ENCODE data around the gene PGC. TPM values are rescaled to one million over a fixed set of nuclear protein-coding genes. Genes with fewer than 3 reads are reported as not detected.

PGC gene
- polyA plus RNA-seq, 4 donors: 0.03 to 51.3 (median 13.0) TPM

DNA sequence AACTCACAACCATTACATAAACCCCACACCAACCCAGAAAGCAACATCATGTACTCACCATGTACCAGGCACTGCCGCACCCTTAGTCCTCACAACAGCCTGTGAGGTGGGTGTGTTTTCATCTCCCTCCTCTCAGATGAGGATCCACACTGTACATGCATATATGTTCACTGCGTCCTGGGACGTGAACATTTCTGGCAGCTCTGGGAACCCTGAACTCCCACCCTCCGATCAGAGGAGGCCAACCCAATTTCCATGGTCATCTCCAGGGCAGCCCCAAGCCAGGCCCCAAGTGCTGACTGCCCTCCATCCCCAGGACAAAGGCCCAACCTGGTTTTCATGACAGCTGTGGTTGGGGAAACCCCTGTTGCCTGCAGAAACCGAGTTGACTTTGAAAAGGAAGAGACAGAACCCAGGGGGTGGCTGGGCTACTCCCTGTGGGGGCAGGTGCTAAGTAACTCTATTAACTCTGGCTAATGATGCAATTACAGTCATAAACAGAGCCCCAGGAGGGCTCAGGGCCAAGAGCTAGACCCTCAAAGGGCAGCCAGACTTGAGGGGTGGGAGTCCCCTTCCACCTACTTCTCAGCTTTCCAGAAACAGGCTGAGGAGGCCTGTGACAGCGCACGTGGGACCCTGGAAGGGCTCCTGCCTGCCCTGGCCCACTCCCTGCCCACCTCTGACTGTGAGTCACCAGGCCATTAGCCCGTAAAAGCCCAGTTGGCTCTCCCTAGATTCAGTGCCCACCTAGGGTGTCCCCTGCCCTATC lies 14.4 kb downstream of the PGC start:
- 58 to 61% (median 59%) methylated on average over 8 of the region's 8 CpGs for WGBS, 3 donors
- Histone ChIP-seq H3K36me3 (ENCODE audit: control insufficient read depth in 3 of 3, insufficient read depth in 2 of 3, low read depth in 1 of 3, low read length in 3 of 3) (peaks cover 0 to 46% (median 0%) of the 10 kb centered on the region in 3 donors), H3K4me3 (ENCODE audit: low read depth in 1 of 3, low read length in 3 of 3) (peak overlapping the region in 1 of 3 donors; percentile 70), H3K27me3 (ENCODE audit: control insufficient read depth in 3 of 3, insufficient read depth in 3 of 3, low read length in 3 of 3) (no peaks in the 10 kb centered on the region), H3K27ac (ENCODE audit: low read depth in 1 of 3, low read length in 2 of 3) (peak overlapping the region in 2 of 3 donors; percentile 83 to 99), H3K4me1 (ENCODE audit: control insufficient read depth in 3 of 3, insufficient read depth in 2 of 3, low read depth in 1 of 3, low read length in 2 of 3) (peaks cover 0 to 71% (median 10%) of the 10 kb centered on the region in 3 donors), H3K9me3 (ENCODE audit: control insufficient read depth in 2 of 2, insufficient read depth in 1 of 2, low read depth in 1 of 2, low read length in 1 of 2) (no peaks in the 10 kb centered on the region)
- DNase-seq: peak; percentile 18 to 79
- no peak for FAIRE-seq

DNA sequence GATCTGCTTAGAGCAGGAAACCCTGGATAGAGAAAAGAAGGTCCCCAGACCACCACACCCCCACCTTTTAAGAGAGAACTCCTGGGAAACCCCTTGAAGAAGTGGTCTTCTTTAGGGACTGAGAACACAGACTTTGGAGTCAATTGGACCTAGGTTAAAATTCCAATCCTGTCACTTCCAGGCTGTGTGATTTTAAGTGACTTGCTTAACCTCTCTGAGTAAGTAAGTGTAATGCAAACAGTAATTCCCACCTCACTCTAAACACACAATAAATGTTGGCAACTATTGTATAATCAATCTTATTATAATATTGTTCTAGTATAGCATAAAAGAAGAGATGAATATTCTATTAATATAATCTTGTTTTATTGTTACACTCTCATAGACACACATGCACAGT lies 15.0 kb downstream of the PGC start:
- no peak for FAIRE-seq
- H3K9me3 ChIP-seq (ENCODE audit: control insufficient read depth in 2 of 2, insufficient read depth in 1 of 2, low read depth in 1 of 2, low read length in 1 of 2): no peaks in the 10 kb centered on the region
- H3K4me3 ChIP-seq (ENCODE audit: low read depth in 1 of 3, low read length in 3 of 3): peak overlapping the region in 1 of 3 donors; percentile 70
- peak overlapping the region in 1 of 3 donors; percentile 99 for H3K27ac ChIP-seq (ENCODE audit: low read depth in 1 of 3, low read length in 2 of 3)
- DNase-seq: no peak
- no peaks in the 10 kb centered on the region for H3K27me3 ChIP-seq (ENCODE audit: control insufficient read depth in 3 of 3, insufficient read depth in 3 of 3, low read length in 3 of 3)
- peaks cover 0 to 77% (median 10%) of the 10 kb centered on the region in 3 donors for H3K4me1 ChIP-seq (ENCODE audit: control insufficient read depth in 3 of 3, insufficient read depth in 2 of 3, low read depth in 1 of 3, low read length in 2 of 3)
- H3K36me3 ChIP-seq (ENCODE audit: control insufficient read depth in 3 of 3, insufficient read depth in 2 of 3, low read depth in 1 of 3, low read length in 3 of 3): peaks cover 0 to 53% (median 0%) of the 10 kb centered on the region in 3 donors

DNA sequence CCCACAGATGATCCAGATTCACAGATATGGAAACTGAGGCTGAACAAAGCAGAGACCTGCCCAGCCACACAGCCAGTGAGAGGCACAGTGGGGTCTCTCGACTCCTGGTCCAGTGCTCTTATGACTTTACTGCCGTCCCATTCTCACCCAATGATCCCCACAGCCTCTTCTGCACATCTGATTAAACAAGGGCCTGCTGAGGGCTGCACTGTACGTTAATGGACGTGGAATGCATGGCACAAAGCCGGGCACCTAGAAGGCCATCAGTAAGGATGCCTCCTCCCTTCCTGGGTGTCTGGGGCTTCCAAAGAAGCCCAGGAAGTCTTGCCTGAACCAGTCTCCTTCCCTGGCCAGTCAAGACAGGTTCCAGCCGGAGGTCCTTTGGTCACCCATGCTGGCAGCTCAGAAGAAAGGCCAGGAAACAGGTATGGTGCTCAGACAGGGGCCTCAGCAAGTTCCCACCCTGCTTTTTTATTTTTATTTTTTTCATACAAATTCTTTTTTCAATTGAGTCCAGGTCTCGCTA lies 15.6 kb downstream of the PGC start:
- FAIRE-seq (no peak), DNase-seq (no peak)
- WGBS, 3 donors: 85 to 93% (median 92%) methylated on average over 7 of the region's 7 CpGs
- Histone ChIP-seq H3K27me3 (ENCODE audit: control insufficient read depth in 3 of 3, insufficient read depth in 3 of 3, low read length in 3 of 3) (no peaks in the 10 kb centered on the region), H3K9me3 (ENCODE audit: control insufficient read depth in 2 of 2, insufficient read depth in 1 of 2, low read depth in 1 of 2, low read length in 1 of 2) (no peaks in the 10 kb centered on the region), H3K4me3 (ENCODE audit: low read depth in 1 of 3, low read length in 3 of 3) (peak overlapping the region in 1 of 3 donors; percentile 70), H3K36me3 (ENCODE audit: control insufficient read depth in 3 of 3, insufficient read depth in 2 of 3, low read depth in 1 of 3, low read length in 3 of 3) (peaks cover 0 to 57% (median 0%) of the 10 kb centered on the region in 3 donors), H3K27ac (ENCODE audit: low read depth in 1 of 3, low read length in 2 of 3) (peak overlapping the region in 1 of 3 donors; percentile 99), H3K4me1 (ENCODE audit: control insufficient read depth in 3 of 3, insufficient read depth in 2 of 3, low read depth in 1 of 3, low read length in 2 of 3) (peaks cover 0 to 79% (median 10%) of the 10 kb centered on the region in 3 donors)

DNA sequence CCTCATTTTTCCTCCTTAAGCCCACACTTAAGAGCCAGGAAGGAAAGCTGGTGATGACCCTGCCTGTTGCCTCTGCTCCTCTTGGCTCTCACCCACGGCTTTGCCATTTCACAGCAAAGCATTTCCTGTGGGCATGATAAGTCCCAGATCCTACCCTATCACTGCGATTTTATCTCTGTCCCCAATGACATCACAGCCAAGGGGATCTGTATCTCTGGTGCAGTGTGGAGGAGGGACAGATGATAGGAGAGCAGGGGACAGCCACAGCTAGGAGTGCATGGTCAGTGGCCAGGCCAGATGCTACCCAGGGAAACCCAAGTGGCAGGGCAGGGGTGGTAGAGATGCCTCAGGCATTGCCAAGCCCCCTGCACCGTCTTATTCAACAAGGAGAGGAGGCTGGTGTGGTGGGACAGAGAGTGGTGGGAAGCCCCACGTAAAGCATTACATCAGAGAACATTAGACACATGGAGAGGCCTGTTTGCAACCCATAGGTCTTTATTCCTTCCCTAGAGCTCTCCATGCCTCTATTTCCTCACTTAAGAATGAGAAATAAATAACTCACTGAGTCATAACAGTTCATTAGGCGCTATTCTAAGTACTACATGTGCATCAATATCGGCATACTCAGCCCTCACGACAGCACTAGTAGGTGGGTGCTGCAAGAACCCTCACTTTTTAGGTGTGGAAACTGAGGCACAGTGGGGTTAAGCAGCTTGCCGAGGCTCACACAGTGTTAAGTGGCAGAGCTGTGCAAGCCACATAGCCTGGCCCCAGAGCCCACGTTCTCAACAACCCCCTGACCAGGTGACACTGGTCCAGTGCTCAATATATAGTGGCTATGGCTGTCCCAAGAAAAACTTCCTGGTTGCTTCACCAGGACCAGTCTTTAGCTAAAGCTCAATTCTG lies 16.4 kb downstream of the PGC start:
- Histone ChIP-seq H3K27me3 (ENCODE audit: control insufficient read depth in 3 of 3, insufficient read depth in 3 of 3, low read length in 3 of 3) (no peaks in the 10 kb centered on the region), H3K4me3 (ENCODE audit: low read depth in 1 of 3, low read length in 3 of 3) (peak overlapping the region in 1 of 3 donors; percentile 70), H3K4me1 (ENCODE audit: control insufficient read depth in 3 of 3, insufficient read depth in 2 of 3, low read depth in 1 of 3, low read length in 2 of 3) (peaks cover 0 to 80% (median 6%) of the 10 kb centered on the region in 3 donors), H3K36me3 (ENCODE audit: control insufficient read depth in 3 of 3, insufficient read depth in 2 of 3, low read depth in 1 of 3, low read length in 3 of 3) (peaks cover 0 to 62% (median 0%) of the 10 kb centered on the region in 3 donors), H3K9me3 (ENCODE audit: control insufficient read depth in 2 of 2, insufficient read depth in 1 of 2, low read depth in 1 of 2, low read length in 1 of 2) (no peaks in the 10 kb centered on the region), H3K27ac (ENCODE audit: low read depth in 1 of 3, low read length in 2 of 3) (peak overlapping the region in 1 of 3 donors; percentile 99)
- WGBS, 3 donors: 74 to 79% (median 75%) methylated on average over 9 of the region's 9 CpGs
- FAIRE-seq: no peak
- DNase-seq: no peak

DNA sequence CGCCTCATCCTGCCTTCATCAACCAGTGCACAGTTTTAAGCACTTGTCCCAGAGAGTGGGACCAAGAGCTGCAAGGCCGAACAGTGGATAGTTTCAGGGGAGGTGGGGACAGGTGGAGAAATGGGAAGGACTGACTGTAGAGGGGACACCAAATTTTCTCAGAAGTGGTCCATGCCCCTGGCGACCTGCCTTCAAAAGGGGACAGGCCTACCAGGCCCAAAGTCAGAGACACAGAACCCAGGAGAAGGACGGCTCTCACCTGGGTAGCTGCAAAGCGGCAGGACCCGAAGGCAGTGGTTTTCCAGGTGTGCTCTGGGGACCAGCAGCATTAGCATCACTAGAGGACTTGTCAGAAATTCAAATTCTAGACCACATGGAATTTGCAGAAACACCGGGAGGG lies 17.6 kb downstream of the PGC start:
- no peaks in the 10 kb centered on the region for H3K27me3 ChIP-seq (ENCODE audit: control insufficient read depth in 3 of 3, insufficient read depth in 3 of 3, low read length in 3 of 3)
- H3K4me3 ChIP-seq (ENCODE audit: low read depth in 1 of 3, low read length in 3 of 3): peak overlapping the region in 1 of 3 donors; percentile 70
- no peaks in the 10 kb centered on the region for H3K9me3 ChIP-seq (ENCODE audit: control insufficient read depth in 2 of 2, insufficient read depth in 1 of 2, low read depth in 1 of 2, low read length in 1 of 2)
- peaks cover 0 to 69% (median 0%) of the 10 kb centered on the region in 3 donors for H3K36me3 ChIP-seq (ENCODE audit: control insufficient read depth in 3 of 3, insufficient read depth in 2 of 3, low read depth in 1 of 3, low read length in 3 of 3)
- no peak for DNase-seq
- no peak for FAIRE-seq
- 86 to 92% (median 92%) methylated on average over 7 of the region's 7 CpGs for WGBS, 3 donors
- peaks cover 4 to 89% (median 7%) of the 10 kb centered on the region in 3 donors for H3K4me1 ChIP-seq (ENCODE audit: control insufficient read depth in 3 of 3, insufficient read depth in 2 of 3, low read depth in 1 of 3, low read length in 2 of 3)
- H3K27ac ChIP-seq (ENCODE audit: low read depth in 1 of 3, low read length in 2 of 3): peak overlapping the region in 1 of 3 donors; percentile 95

DNA sequence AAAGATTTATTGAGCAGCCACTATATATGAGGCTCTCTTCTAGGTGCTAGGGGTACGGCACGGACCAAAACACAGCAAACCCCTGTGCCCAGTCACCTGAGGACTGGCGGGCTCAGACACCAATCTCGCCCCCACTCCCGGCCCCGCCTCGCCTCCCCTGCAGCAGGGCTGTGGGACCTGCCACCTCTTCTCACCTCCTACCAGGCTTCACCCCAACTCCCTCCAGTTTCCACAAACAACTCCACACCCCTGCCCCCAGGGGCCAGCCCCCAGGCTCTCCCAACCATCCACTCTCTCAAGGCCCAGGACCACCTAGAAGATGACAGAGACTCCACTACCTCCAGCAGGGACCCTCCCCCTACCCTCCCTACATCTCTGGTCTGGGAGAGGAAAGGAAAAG lies 18.2 kb downstream of the PGC start:
- H3K4me1 ChIP-seq (ENCODE audit: control insufficient read depth in 3 of 3, insufficient read depth in 2 of 3, low read depth in 1 of 3, low read length in 2 of 3): peaks cover 4 to 96% (median 7%) of the 10 kb centered on the region in 3 donors
- peak overlapping the region in 1 of 3 donors; percentile 70 for H3K4me3 ChIP-seq (ENCODE audit: low read depth in 1 of 3, low read length in 3 of 3)
- 76 to 86% (median 82%) methylated on average over 7 of the region's 7 CpGs for WGBS, 3 donors
- H3K9me3 ChIP-seq (ENCODE audit: control insufficient read depth in 2 of 2, insufficient read depth in 1 of 2, low read depth in 1 of 2, low read length in 1 of 2): no peaks in the 10 kb centered on the region
- DNase-seq (no peak), FAIRE-seq (no peak)
- H3K27ac ChIP-seq (ENCODE audit: low read depth in 1 of 3, low read length in 2 of 3): peak overlapping the region in 1 of 3 donors; percentile 95
- peaks cover 0 to 75% (median 0%) of the 10 kb centered on the region in 3 donors for H3K36me3 ChIP-seq (ENCODE audit: control insufficient read depth in 3 of 3, insufficient read depth in 2 of 3, low read depth in 1 of 3, low read length in 3 of 3)
- H3K27me3 ChIP-seq (ENCODE audit: control insufficient read depth in 3 of 3, insufficient read depth in 3 of 3, low read length in 3 of 3): no peaks in the 10 kb centered on the region

DNA sequence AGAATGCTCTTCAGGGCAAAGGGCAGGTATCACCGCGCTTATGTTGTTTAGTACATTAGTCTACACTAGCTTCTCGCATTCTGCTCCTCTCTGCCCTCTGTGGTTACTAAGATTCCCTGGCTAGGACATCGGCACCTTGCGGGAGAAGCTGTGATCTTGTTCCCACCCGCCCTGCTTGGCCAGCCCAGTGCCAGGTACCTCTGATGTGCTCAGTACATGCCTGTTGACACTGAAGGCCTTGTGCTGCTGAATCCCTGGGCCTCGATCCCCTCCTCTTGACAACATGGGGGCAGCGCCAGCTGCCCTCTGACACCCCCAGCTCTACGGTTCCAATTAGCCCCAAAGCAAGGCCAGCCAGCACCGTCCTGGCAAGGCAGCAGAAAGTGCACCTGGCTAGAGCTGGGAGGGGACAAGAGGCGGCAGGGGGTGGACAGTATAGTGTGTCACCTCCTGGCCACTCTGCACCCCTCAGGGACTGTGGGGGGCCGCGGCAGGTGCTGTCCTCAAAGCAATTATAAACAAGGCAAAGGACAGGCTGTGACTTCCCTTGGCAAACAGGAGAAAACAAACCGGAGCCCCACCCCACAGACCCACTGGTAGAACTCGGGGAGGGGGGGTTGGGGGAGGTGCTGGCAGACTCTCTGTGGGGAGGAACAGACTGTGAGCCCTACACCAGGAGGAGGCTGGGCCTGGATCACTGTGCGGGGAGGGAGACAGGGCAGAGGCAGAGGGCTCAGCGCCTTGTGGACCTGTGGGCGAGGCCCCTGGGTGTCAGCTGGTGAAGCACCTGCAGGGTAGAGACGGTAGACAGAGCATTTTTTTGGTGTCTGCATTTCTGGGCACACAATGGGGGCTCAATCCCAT lies 18.9 kb downstream of the PGC start:
- H3K4me3 ChIP-seq (ENCODE audit: low read depth in 1 of 3, low read length in 3 of 3): peak overlapping the region in 1 of 3 donors; percentile 70
- peaks cover 4 to 95% (median 7%) of the 10 kb centered on the region in 3 donors for H3K4me1 ChIP-seq (ENCODE audit: control insufficient read depth in 3 of 3, insufficient read depth in 2 of 3, low read depth in 1 of 3, low read length in 2 of 3)
- H3K36me3 ChIP-seq (ENCODE audit: control insufficient read depth in 3 of 3, insufficient read depth in 2 of 3, low read depth in 1 of 3, low read length in 3 of 3): peaks cover 0 to 77% (median 0%) of the 10 kb centered on the region in 3 donors
- WGBS, 3 donors: 27 to 62% (median 45%) methylated on average over 18 to 19 of the region's 19 CpGs
- DNase-seq (peak; percentile 26 to 86), FAIRE-seq (no peak)
- H3K9me3 ChIP-seq (ENCODE audit: control insufficient read depth in 2 of 2, insufficient read depth in 1 of 2, low read depth in 1 of 2, low read length in 1 of 2): no peaks in the 10 kb centered on the region
- peak overlapping the region in 1 of 3 donors; percentile 95 for H3K27ac ChIP-seq (ENCODE audit: low read depth in 1 of 3, low read length in 2 of 3)
- H3K27me3 ChIP-seq (ENCODE audit: control insufficient read depth in 3 of 3, insufficient read depth in 3 of 3, low read length in 3 of 3): no peaks in the 10 kb centered on the region

Data from small intestine (tissue), 7 donors.